IMR-90 (cell line): Measurements from ENCODE around the gene IGF1R. TPM values are rescaled to one million over a fixed set of nuclear protein-coding genes. Genes with fewer than 3 reads are reported as not detected.

Source experiments
- ATAC-seq: fragments of 200-7000 bp; cut with Tn5 transposase; 2 replicates; pipeline ENCODE4 v1.9.1; 2020; ENCODE audit warnings: low read depth, mild to moderate bottlenecking, moderate library complexity
- BruUV-seq: library from RNA; stranded (reverse); fragments of 400-500 nt; replicated peaks from 2 replicates; lab custom pipeline; 2021; lab: Mats Ljungman, UMichigan
- CTCF ChIA-PET: fragments of 300-600 bp; formaldehyde crosslinking; extraction: SDS; loops from one replicate; lab custom pipeline; 2021; ENCODE audit warnings: antibody characterized with exemption; lab: Yijun Ruan, JAX
- POLR2A ChIA-PET: fragments of 300-600 bp; sonication (Branson Sonifier 250); formaldehyde crosslinking; loops from one replicate; lab custom pipeline; 2022; ENCODE audit warnings: antibody characterized with exemption; ENCODE audit not compliant: unreplicated experiment; lab: Charles Lee
- DNase-seq: peaks from one replicate; pipeline ENCODE4 v3.0.0; 2013
- H2AFZ ChIP-seq: replicated peaks from 2 replicates; pipeline ENCODE3; 2013; ENCODE audit warnings: low read length, mild to moderate bottlenecking; ENCODE audit not compliant: poor library complexity
- H2AK5ac ChIP-seq: 2 replicates; pipeline ENCODE4 v1.6.1; 2013; ENCODE audit warnings: low read depth, low read length, inconsistent platforms
- H2AK9ac ChIP-seq: replicated peaks from 2 replicates; pipeline ENCODE3; 2013; ENCODE audit warnings: mild to moderate bottlenecking, low read depth, low read length, moderate library complexity; ENCODE audit not compliant: poor library complexity
- H2BK120ac ChIP-seq: 2 replicates; pipeline ENCODE4 v1.6.1; 2013; ENCODE audit warnings: low read depth, low read length, inconsistent platforms
- H2BK15ac ChIP-seq: 3 replicates; pipeline ENCODE4 v1.6.1; 2013; ENCODE audit warnings: low read depth, low read length, inconsistent platforms
- H2BK20ac ChIP-seq: 2 replicates; pipeline ENCODE4 v1.6.1; 2013; ENCODE audit warnings: low read depth, mild to moderate bottlenecking, inconsistent platforms, low read length, moderate library complexity
- H2BK5ac ChIP-seq: 2 replicates; pipeline ENCODE4 v1.6.1; 2013; ENCODE audit warnings: mild to moderate bottlenecking, low read depth, low read length, inconsistent platforms; ENCODE audit not compliant: poor library complexity, severe bottlenecking
- H3K14ac ChIP-seq: replicated peaks from 2 replicates; pipeline ENCODE4 v1.6.1; 2013; ENCODE audit warnings: low read depth, low read length, inconsistent platforms
- H3K18ac ChIP-seq: 2 replicates; pipeline ENCODE4 v1.6.1; 2013; ENCODE audit warnings: low read depth, low read length, control low read depth
- H3K23ac ChIP-seq: 2 replicates; pipeline ENCODE4 v1.6.1; 2013; ENCODE audit warnings: low read depth, low read length, inconsistent platforms
- H3K27ac ChIP-seq: 2 replicates; pipeline ENCODE4 v1.5.1; 2013; ENCODE audit warnings: mild to moderate bottlenecking, control low read depth, low read length; ENCODE audit not compliant: insufficient read depth
- H3K27me3 ChIP-seq: 2 replicates; pipeline ENCODE4 v1.6.1; 2013; ENCODE audit warnings: low read length; ENCODE audit not compliant: control insufficient read depth, insufficient read depth
- H3K36me3 ChIP-seq: 2 replicates; pipeline ENCODE4 v1.6.1; 2013; ENCODE audit warnings: low read length, mixed read lengths; ENCODE audit not compliant: control insufficient read depth, insufficient read depth
- H3K4ac ChIP-seq: 2 replicates; pipeline ENCODE4 v1.6.1; 2013; ENCODE audit warnings: low read depth, low read length, inconsistent platforms
- H3K4me1 ChIP-seq: 2 replicates; pipeline ENCODE4 v1.6.1; 2013; ENCODE audit warnings: low read length, mixed read lengths; ENCODE audit not compliant: control insufficient read depth, insufficient read depth
- H3K4me2 ChIP-seq: 2 replicates; pipeline ENCODE4 v1.6.1; 2013; ENCODE audit warnings: low read depth, mild to moderate bottlenecking, control low read depth, low read length, moderate library complexity
- H3K4me3 ChIP-seq: 2 replicates; pipeline ENCODE4 v1.5.1; 2013; ENCODE audit warnings: low read depth, mild to moderate bottlenecking, control low read depth, low read length, moderate library complexity; ENCODE audit not compliant: insufficient read depth
- H3K56ac ChIP-seq: 2 replicates; pipeline ENCODE4 v1.6.1; 2013; ENCODE audit warnings: low read length, inconsistent platforms; ENCODE audit not compliant: insufficient read depth; ENCODE audit errors: extremely low read depth
- H3K79me1 ChIP-seq, 2 experiments: 2 replicates each; pipeline ENCODE4 v1.6.1; 2013; ENCODE audit warnings: low read length in 2 of 2, inconsistent platforms in 1 of 2, low read depth in 1 of 2
- H3K9ac ChIP-seq: 2 replicates; pipeline ENCODE4 v1.6.1; 2013; ENCODE audit warnings: low read depth, low read length, control low read depth
- H3K9me1 ChIP-seq: 2 replicates; pipeline ENCODE4 v1.6.1; 2013; ENCODE audit warnings: low read length, inconsistent platforms; ENCODE audit not compliant: insufficient read depth
- H3K9me3 ChIP-seq: 2 replicates; pipeline ENCODE4 v1.6.1; 2013; ENCODE audit warnings: low read length; ENCODE audit not compliant: control insufficient read depth, insufficient read depth
- H4K20me1 ChIP-seq: 2 replicates; pipeline ENCODE4 v1.6.1; 2013; ENCODE audit warnings: low read length, inconsistent platforms; ENCODE audit not compliant: insufficient read depth
- H4K5ac ChIP-seq: 2 replicates; pipeline ENCODE4 v1.6.1; 2013; ENCODE audit warnings: mild to moderate bottlenecking, low read depth, low read length, control low read depth
- H4K8ac ChIP-seq, 2 experiments: 2 replicates each; pipeline ENCODE4 v1.6.1; 2013; ENCODE audit warnings: low read depth in 2 of 2, low read length in 2 of 2, control low read depth in 1 of 2, inconsistent platforms in 1 of 2
- H4K91ac ChIP-seq: 2 replicates; pipeline ENCODE4 v1.6.1; 2013; ENCODE audit warnings: low read depth, low read length, inconsistent platforms; ENCODE audit not compliant: insufficient read depth
- BHLHE40 ChIP-seq: fragments of 150-350 bp; IDR thresholded peaks from 2 replicates; pipeline ENCODE4 v1.6.1; 2016; ENCODE audit warnings: mild to moderate bottlenecking, low read depth, low read length
- CEBPB ChIP-seq: IDR thresholded peaks from 2 replicates; pipeline ENCODE4 v1.6.1; 2012; ENCODE audit warnings: low read depth, low read length, improper control_type of control experiment
- CHD1 ChIP-seq: IDR thresholded peaks from 2 replicates; pipeline ENCODE4 v1.6.1; 2012; ENCODE audit warnings: low read depth, low read length, improper control_type of control experiment
- FOS ChIP-seq: fragments of 150-350 bp; IDR thresholded peaks from 2 replicates; pipeline ENCODE4 v1.6.1; 2016; ENCODE audit warnings: low read depth, low read length
- MAFK ChIP-seq: IDR thresholded peaks from 2 replicates; pipeline ENCODE4 v1.6.1; 2012; ENCODE audit warnings: low read depth, low read length, improper control_type of control experiment
- MAZ ChIP-seq: IDR thresholded peaks from 2 replicates; pipeline ENCODE4 v1.6.1; 2012; ENCODE audit warnings: low read depth, mild to moderate bottlenecking, low read length, improper control_type of control experiment, moderate library complexity, borderline replicate concordance
- MXI1 ChIP-seq: IDR thresholded peaks from 2 replicates; pipeline ENCODE4 v1.6.1; 2012; ENCODE audit warnings: low read depth, mild to moderate bottlenecking, low read length, moderate library complexity, borderline replicate concordance
- NFE2L2 ChIP-seq: fragments of 150-350 bp; IDR thresholded peaks from 2 replicates; pipeline ENCODE4 v1.6.1; 2016; ENCODE audit warnings: low read depth, mild to moderate bottlenecking, low read length
- POLR2A ChIP-seq: IDR thresholded peaks from 2 replicates; pipeline ENCODE4 v1.6.1; 2012; ENCODE audit warnings: mild to moderate bottlenecking, low read depth, low read length
- RAD21 ChIP-seq: IDR thresholded peaks from 2 replicates; pipeline ENCODE4 v1.6.1; 2012; ENCODE audit warnings: low read length, improper control_type of control experiment
- RCOR1 ChIP-seq: IDR thresholded peaks from 2 replicates; pipeline ENCODE4 v1.6.1; 2012; ENCODE audit warnings: mild to moderate bottlenecking, low read length, improper control_type of control experiment; ENCODE audit not compliant: insufficient replicate concordance
- RFX5 ChIP-seq: IDR thresholded peaks from 2 replicates; pipeline ENCODE4 v1.8.0; 2012; ENCODE audit warnings: low read depth, mild to moderate bottlenecking, low read length, moderate library complexity
- SMC3 ChIP-seq: fragments of 150-350 bp; IDR thresholded peaks from 2 replicates; pipeline ENCODE4 v1.6.1; 2016; ENCODE audit warnings: low read depth, mild to moderate bottlenecking, antibody characterized with exemption, low read length, moderate library complexity
- WGBS, 2 experiments: methylation state at CpG; one replicate each; pipeline versions ENCODE4 v1.1.5 to v1.1.7; 2013; ENCODE audit warnings: missing lambda C conversion rate in 2 of 2; ENCODE audit not compliant: insufficient read length in 1 of 2; ENCODE audit errors: extremely low coverage in 2 of 2; 5-methylcytosine and 5-hydroxymethylcytosine counted together
- dilution Hi-C: fragments of 300-500 bp; cut with HindIII; formaldehyde crosslinking; loops from one replicate; pipeline ENCODE4 v1.14.3; 2018; ENCODE audit warnings: low sequenced_read_pairs; ENCODE audit not compliant: unreplicated experiment
- in situ Hi-C: fragments of 300-500 bp; cut with MboI; formaldehyde crosslinking; loops from 3 replicates; pipeline ENCODE4 v1.14.3; 2019; ENCODE audit warnings: low sequenced_read_pairs, inconsistent platforms, mixed read lengths
- intact Hi-C: fragments of 100-400 bp; cut with micrococcal nuclease; formaldehyde crosslinking; loops from 2 replicates; pipeline ENCODE4 v1.10.0; 2022
- polyA plus RNA-seq, 3 experiments: library from polyadenylated mRNA; depleted of rRNA; stranded (reverse); fragments of >200 nt; gene quantifications; 2 replicates each; pipeline ENCODE4 v1.2.3, GENCODE V29; 2012; ENCODE audit warnings: low replicate concordance in 1 of 3
- total RNA-seq: library from RNA; depleted of rRNA; stranded (reverse); fragments of >200 nt; gene quantifications from 2 replicates; pipeline ENCODE4 v1.2.3, GENCODE V29; 2012
- TF ChIP-seq, protein P1 (sequence below): fragments of 150-350 bp; IDR thresholded peaks from 2 replicates; pipeline ENCODE4 v1.6.1; 2017; ENCODE audit warnings: mild to moderate bottlenecking, antibody characterized with exemption, low read length, low read depth
- TF ChIP-seq, protein P2 (sequence below): conservative IDR thresholded peaks from 2 replicates; pipeline ENCODE4 v1.5.1; 2012; ENCODE audit warnings: mild to moderate bottlenecking, low read depth, low read length, improper control_type of control experiment
- TF ChIP-seq, protein P3 (sequence below): fragments of 150-350 bp; IDR thresholded peaks from 2 replicates; pipeline ENCODE4 v1.6.1; 2016; ENCODE audit warnings: low read depth, mild to moderate bottlenecking, low read length, moderate library complexity, borderline replicate concordance

Gene IGF1R
- total and polyA plus RNA-seq, 2 of the 4 experiments (the other 2 are of a cell fraction) = 24.0 to 24.9 TPM

DNA sequence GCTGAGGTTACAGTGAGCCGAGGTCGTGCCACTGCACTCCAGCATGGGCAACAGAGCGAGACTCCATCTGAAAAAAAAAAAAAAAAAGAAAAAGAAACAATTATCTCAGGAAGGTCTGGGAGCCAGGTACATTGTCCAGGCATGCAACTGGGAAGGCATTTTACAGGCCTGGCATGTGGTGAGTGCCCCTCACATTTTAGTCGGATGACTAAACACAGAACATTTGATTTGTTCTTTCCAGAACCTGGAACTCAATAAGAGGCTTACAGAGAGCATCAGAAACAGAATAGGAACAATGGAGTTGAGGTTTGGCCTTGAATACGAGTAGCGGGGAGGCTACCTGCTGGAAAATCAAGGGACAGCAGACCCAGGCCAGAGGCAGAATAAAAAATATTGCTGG lies 33.7 kb upstream of the IGF1R start:
- Histone ChIP-seq H3K4me2 (no peak overlapping the region), H3K4me1 (no peaks in the 10 kb centered on the region), H2AK9ac (no peak overlapping the region), H3K56ac (no peak overlapping the region), H3K27me3 (peaks cover 27% of the 10 kb centered on the region), H4K20me1 (no peaks in the 10 kb centered on the region), H3K4ac (no peak overlapping the region), H3K4me3 (no peak overlapping the region), H4K91ac (no peak overlapping the region), H3K18ac (no peak overlapping the region), H2AFZ (no peak overlapping the region), H3K23ac (no peak overlapping the region), H2AK5ac (no peak overlapping the region), H3K27ac (no peak overlapping the region), H2BK20ac (no peak overlapping the region), H4K8ac (no peak overlapping the region), H2BK120ac (no peak overlapping the region), H3K36me3 (no peaks in the 10 kb centered on the region), H4K5ac (no peak overlapping the region), H3K79me1 (no peaks in the 10 kb centered on the region), H2BK5ac (no peak overlapping the region), H3K9ac (no peak overlapping the region), H3K9me3 (no peaks in the 10 kb centered on the region), H3K14ac (no peak overlapping the region), H2BK15ac (no peak overlapping the region), H3K9me1 (no peaks in the 10 kb centered on the region)
- no peak for DNase-seq
- POLR2A ChIA-PET = no interaction called here
- CTCF ChIA-PET = interaction anchor here (0.7 kb wide), 1 partner anchor 8 kb away, joined by 5 read pairs; no protein-coding TSS in a partner anchor
- no peak for TF ChIP-seq CHD1
- no peak for TF ChIP-seq SMC3
- no peak for TF ChIP-seq RFX5
- no peak for TF ChIP-seq MAFK
- TF ChIP-seq, protein P1, sequence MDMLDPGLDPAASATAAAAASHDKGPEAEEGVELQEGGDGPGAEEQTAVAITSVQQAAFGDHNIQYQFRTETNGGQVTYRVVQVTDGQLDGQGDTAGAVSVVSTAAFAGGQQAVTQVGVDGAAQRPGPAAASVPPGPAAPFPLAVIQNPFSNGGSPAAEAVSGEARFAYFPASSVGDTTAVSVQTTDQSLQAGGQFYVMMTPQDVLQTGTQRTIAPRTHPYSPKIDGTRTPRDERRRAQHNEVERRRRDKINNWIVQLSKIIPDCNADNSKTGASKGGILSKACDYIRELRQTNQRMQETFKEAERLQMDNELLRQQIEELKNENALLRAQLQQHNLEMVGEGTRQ = no peak
- TF ChIP-seq BHLHE40 = no peak
- no peak for TF ChIP-seq NFE2L2
- no peak for TF ChIP-seq FOS
- TF ChIP-seq, protein P2, sequence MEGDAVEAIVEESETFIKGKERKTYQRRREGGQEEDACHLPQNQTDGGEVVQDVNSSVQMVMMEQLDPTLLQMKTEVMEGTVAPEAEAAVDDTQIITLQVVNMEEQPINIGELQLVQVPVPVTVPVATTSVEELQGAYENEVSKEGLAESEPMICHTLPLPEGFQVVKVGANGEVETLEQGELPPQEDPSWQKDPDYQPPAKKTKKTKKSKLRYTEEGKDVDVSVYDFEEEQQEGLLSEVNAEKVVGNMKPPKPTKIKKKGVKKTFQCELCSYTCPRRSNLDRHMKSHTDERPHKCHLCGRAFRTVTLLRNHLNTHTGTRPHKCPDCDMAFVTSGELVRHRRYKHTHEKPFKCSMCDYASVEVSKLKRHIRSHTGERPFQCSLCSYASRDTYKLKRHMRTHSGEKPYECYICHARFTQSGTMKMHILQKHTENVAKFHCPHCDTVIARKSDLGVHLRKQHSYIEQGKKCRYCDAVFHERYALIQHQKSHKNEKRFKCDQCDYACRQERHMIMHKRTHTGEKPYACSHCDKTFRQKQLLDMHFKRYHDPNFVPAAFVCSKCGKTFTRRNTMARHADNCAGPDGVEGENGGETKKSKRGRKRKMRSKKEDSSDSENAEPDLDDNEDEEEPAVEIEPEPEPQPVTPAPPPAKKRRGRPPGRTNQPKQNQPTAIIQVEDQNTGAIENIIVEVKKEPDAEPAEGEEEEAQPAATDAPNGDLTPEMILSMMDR = no peak
- no peak for TF ChIP-seq RAD21
- no peak for TF ChIP-seq MXI1
- no peak for TF ChIP-seq RCOR1
- TF ChIP-seq, protein P3, sequence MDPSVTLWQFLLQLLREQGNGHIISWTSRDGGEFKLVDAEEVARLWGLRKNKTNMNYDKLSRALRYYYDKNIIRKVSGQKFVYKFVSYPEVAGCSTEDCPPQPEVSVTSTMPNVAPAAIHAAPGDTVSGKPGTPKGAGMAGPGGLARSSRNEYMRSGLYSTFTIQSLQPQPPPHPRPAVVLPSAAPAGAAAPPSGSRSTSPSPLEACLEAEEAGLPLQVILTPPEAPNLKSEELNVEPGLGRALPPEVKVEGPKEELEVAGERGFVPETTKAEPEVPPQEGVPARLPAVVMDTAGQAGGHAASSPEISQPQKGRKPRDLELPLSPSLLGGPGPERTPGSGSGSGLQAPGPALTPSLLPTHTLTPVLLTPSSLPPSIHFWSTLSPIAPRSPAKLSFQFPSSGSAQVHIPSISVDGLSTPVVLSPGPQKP = no peak
- no peak for TF ChIP-seq POLR2A
- TF ChIP-seq MAZ = no peak
- no peak for TF ChIP-seq CEBPB
- no peak for ATAC-seq
- dilution Hi-C loops = no loop called here
- no TSS peak for BruUV-seq
- intact Hi-C loops = no loop called here
- in situ Hi-C loops = no loop called here
- 100% methylated on average over 1 of the region's 6 CpGs; no CpG with 5 or more reads in 1 of the 2 experiments for WGBS, 2 experiments
